ENCODE data around the gene MAML2.
"Not testable (repeated sequence)": the region's sequence is repeated elsewhere in the genome, so short reads cannot be mapped to it uniquely, and the experiment has no call there.

The MAML2 gene

DNA sequence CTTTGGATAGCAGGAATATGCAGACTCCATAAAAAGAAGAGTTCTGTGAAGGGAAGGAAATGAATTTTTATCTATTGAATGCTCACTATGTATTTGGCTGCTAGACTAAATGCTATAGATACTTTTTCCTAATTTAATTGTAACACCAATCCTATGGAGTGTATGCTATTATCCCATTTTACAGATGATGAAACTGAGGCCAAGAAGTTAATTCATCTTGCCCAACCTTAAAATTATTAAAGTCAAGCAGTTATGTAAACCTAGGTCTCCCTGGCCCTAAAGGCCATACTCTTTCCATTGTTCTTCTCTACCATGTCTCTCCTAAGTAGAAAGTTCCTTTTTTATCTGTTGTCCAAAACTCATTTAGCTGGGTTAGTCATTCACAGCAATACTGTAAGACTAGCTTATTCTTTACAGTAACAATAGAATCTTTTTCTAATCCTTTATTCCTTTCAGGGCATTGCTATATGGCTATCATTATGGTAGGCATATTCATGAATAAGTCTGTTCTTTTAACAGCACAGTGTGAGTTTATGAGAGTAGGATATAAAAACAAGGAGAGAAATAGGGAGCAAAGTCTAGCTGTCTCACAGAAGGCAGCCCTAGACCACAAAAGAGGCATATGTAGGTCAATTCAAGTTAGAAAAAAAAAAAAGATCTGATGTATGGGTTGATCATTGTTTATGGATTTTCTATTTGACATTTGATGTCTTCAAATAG, 50.5 kb downstream of the MAML2 start:
- DNase-seq (ENCODE audit: low read depth), result no peak

DNA sequence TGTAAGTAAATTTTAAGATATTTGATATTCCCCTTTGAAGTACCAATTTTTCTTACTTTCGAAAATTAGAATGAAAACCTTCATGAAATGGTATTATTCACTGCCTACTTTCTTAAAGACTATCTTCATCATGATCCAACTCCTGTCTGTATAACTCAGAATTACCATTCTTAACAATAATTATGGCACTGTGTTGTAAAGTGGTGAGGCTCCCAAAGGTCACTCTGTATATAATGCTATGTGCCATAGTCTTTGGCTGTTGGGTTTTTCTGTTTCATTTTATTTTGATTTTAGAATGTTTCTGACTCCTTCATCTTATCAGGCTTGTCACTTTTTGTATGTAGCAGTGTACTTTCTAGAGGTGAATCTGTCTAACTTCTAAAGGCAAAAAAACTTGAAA, 52.4 kb downstream of the MAML2 start:
- no peak for DNase-seq (ENCODE audit: low read depth)

DNA sequence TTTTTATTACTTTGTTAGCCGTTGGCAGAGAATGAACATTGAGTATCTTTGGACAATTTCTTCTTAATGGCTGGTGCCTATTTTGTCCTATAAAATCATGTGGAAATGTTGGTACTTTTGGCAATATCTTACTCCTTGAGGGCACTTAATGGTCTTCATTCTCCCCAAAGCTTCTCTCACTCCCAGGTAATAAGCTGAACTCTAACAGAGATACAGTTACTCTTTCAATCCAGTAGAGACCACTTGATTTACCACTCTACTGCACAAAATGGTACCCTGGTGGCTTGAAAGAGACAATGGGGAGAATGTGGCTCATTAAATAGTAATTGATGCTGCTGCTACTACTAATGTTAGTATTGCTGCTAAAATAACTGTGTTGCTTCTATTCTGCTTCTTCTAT, 53.0 kb downstream of the MAML2 start:
- DNase-seq (ENCODE audit: low read depth), result no peak

DNA sequence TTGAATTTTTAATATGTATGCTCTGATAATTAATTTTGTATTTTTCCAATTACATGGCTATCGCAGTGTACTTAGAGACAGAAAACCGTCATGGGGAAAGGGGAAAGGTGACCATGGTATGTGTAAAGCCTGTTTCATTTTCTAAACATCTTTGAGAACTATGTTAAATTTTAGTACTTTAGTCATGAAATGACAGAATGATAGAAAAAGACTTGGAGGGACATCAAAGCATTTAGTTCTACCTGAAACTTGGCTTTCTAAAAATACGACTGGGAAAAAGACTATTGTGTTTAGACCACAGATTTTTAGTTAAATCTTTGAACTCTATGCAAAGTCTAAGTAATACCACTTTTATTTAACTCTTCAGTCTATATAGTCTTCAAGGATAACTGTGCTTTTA, 54.1 kb downstream of the MAML2 start:
- DNase-seq (ENCODE audit: low read depth), result no peak

DNA sequence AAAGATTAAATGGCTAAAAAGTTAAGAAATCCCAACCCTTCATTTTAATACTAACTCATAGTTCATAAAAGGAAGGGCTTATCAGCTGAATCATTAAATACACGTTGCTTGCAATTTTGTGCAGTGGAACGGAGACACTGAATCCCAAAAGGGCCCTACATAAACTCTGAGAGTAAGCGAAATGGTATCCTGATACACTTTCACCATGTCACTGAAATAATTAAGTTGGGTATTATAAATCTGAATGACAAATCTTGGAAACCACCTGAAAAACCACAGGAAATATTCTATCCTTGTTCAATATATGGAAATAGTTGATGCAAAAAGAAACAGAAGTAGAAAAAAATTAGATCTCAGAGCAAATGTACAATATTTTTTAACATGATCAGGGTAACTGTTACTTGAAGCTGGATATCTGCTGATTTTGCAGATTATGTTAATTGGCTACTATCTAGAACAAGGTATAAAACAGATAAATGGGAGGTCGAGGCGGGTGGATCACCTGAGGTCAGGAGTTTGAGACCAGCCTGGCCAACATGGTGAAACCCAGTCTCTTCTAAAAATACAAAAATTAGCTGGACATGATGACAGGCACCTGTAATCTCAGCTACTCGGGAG, 55.1 kb downstream of the MAML2 start:
- no peak for DNase-seq (ENCODE audit: low read depth)

DNA sequence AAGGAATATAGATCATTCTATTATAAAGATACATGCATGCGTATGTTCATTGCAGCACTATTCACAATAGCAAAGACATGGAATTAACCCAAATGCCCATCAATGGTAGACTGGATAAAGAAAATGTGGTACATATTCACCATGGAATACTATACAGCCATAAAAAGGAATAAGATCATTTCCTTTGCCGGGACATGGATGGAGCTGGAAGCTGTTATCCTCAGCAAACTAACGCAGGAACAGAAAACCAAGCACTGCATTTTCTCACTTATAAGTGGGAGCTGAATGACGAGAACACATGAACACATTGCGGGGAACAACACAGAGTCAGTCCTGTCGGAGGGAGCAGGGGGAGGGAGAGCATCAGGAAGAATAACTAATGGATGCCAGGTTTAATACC, 57.0 kb downstream of the MAML2 start:
- DNase-seq (ENCODE audit: low read depth), result not testable (repeated sequence)

DNA sequence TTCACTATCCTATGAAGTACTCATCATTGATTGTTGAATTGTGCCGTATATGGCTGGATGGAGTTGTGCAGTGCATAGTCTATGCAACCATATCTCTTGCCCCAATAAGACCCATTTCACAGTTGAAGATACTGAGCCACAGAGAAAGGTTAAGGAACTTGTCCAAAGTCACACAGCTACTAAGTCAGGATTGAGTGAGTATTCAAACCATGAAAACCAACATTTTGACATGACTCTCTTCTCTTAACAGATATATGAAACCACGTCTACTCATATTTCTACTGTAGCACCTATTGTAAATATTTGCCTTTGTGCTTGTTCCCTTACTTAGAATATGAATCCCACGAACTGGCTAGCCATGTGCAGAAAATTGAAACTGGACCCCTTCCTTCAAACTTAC, 58.1 kb downstream of the MAML2 start:
- DNase-seq (ENCODE audit: low read depth), result no peak

DNA sequence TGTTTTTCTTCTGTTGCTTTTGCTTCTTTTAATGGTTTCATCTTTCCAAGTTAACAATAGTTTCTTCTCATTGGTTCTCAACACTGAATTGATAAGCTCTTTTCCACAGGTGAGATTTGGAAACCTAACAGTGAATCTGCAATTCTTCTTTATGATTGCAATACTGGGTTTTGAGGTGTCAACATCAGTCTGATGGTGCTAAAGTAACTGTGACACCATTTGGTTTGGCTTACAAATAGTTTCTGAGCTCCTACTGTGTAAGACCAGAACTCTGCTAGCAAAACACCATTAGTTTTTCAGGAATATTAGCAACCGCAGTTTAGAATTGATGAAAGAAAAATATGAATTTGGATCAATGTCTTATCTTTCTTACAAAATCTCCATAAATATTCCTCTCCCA, 58.6 kb downstream of the MAML2 start:
- no peak for DNase-seq (ENCODE audit: low read depth)

DNA sequence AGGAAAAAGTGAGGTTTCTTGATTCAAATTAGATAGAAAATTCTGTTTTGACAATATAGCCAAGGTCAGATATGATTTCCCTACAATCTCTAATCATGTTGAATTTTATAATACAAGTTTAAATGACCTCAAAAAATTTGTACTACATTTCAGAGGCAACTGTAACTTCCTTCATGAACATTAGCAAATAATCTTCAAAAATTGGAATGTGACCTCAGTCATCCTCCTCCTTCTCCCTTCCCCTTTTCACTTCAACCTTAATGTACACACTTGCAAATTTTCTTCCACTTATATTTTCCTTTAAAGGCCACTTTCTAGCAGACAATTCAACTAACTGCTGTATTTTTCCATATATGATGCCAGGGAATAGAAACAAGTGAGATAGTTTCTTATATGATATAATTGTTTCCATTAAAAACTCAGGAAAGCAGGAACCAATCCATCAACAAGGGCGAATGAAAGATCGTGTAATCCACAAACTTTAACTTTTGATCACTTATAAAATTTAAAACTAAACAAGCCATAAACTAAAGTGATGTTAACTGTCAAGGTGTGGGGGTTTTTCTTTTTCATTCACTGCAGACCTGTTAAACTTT, 60.3 kb downstream of the MAML2 start:
- no peak for DNase-seq (ENCODE audit: low read depth)

DNA sequence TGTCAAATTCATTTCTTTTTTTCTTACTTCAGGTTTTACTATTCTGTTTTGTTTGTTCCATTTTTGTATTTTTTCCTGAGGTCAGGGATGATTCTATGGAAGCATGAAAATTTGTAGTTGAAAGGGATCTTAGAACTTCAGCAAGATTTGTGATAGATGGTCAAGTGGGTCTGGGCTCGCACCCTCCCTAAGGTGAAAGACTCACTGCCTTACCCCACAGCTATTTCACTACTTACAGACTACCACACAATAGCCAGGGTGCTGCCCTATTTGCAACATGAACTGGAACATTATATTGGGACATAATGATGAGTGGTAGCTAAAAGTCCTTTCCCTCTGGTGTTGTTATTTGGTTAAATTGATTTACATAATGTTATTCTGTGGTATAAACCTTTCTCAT, 62.6 kb downstream of the MAML2 start:
- DNase-seq (ENCODE audit: low read depth), result no peak

DNA sequence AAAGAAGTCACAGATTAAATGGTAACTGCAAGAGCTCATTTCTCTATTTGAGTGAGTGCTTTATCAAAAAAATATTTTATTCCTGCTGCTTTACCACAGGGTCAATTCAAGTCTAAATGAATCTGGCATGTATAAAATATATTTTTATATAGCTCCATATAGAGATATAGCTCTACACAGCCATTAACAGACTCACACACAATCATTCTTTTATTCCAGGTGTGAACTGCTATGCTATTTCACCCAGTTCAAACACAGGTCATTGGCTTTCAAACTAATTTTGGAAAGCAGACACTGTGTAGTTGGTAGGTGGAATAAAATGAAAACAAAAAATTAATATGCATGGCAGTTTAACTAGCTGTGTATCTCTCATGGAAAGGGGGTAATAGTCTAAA, 63.1 kb downstream of the MAML2 start:
- DNase-seq (ENCODE audit: low read depth), result no peak

DNA sequence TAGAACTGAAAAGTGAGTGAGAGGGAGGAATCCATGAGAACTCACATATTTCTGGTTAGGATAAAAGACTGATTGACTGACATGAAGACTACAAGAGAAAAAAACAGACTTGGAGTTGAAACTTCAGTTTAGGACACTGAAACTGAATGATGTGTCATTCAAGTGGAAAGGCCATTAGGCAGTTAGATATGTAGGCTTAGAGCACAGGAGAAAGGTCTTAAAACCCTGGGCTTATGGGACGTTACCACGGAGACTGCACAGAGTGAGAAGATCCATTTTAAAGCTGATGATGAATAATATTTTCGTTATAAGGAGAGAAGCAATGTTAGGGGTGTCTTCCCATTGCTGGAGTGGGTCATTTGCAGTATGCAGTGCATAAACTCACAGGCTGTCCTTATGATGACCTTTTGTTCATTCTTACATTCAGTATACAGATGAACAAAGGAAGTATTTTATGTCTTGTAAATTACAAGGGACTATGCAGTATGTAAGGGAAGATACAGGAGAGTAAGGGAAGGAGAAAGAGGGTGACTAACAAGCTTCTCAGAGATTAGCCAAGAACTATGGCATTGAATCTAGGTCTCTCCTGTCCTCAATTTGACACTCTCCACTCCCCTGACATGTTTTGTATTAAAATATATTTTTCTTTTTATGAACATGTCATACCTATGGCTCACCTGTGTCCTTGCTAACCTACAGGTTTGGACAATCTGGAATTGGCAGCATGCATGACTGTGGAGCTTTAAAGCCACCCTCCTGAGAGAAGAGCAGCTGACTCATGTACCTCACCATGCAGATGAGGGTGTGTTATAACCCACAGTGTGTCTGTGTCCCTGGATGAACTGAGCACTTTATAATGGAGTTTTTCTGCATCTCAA, 63.7 kb downstream of the MAML2 start:
- no peak for DNase-seq (ENCODE audit: low read depth)

DNA sequence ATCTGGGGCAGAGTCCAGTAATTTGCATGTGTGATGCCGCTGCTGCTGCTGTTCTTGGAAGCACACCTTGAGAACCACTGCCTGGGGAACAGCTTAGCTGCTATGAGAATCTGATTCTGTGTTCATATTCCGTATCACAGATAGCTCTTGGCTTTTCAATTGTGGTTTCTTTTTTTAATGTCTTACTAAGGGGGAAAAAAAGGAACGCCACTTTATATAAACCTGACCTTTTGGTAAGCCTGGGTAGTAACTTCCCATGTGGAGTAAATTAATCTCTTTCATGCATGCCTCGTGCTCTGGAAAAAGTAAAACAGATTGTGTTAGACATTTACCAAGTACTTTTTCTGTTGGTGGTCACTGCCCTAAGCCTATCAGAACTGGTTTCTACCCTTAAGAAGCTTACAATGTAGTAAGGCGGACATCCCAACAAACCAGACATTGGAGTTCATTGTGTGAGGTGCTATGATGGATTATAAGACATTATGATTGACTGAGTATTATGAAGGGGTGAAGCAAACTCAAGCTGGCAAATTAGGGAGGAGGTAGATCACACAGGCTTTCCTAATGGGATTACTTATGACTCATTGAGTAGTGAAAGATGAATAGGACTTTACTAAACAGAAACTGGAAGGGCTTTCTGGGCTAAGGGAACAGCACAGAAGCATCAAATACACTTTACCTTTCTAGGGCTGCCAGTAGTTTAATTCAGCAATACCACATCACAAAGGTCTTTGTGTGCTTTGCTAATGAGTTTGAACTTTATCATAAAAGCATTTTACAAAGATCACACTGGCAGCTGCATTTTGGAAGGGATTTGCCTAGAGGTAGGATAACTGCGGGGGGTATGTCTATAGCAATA, 64.7 kb downstream of the MAML2 start:
- no peak for DNase-seq (ENCODE audit: low read depth)

DNA sequence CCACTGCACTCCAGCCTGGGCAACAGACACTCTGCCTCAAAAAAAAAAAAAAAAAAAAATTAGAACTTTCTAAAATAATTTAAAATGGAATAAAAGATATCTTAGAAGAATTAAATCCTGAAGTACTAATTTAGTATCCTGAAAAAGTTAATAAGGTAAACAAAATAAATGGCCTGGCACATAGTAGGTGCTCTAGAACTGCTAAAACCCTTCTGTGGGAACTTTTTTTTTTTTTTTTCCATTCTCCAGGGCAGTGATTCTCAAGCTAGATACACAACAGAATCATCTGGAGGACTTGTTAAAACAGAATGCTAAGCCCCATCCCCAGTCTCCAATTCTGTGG, 65.3 kb downstream of the MAML2 start:
- DNase-seq (ENCODE audit: low read depth), result no peak

DNA sequence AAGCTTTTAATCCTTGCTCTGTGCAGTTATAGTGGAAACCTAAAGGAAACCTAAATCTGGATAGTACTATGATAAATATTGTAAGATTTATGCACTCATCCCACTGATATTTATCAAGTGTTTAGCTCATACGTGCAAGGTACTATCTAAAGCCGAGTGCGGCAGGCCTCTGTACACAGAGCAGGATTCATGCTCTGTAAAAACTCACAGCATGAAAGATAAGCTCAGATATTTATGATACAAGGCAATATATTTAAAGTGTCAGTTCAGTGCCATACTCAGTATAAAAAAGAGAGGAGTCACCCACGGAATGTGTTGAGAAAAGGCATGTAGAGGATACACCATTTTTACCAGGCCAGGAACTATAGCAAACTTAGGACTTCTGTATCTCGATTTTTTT, 66.2 kb downstream of the MAML2 start:
- no peak for DNase-seq (ENCODE audit: low read depth)

DNA sequence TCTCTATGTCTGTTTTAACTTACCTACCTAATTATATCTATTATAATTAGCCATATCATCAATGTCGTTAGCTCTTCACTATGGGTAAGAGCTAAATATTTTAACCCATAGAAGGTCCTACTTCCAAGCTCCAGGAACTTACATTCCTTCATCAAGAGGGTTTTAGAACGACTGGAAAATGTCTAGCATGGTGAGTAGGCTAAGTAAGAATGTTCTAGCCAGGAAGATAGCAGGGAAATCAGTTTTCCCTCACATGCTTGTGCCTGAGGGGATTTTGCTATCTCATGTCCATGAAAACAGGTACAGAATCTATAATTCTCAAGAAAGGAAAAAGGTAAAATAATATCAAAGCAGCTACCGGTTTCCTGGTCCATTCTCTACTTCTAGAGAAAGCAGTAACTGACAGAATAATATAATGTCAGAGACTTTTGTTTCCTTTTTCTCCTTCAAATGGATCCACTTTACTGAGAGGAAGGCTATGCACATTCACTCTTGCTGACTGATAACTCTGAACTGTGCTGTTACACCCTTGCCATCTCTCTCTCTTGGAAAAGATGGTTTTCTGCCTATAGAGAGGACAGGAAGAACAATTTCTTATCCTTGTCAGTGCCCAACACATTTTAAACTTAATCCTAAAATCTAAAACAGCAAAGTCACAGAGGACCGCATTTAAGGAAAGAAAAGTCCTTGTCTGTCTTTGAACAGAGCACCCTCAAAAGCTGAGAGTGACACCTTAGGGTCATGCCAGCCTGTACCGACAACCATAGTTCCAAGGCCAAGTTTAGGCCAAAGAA, 67.0 kb downstream of the MAML2 start:
- DNase-seq (ENCODE audit: low read depth), result no peak

DNA sequence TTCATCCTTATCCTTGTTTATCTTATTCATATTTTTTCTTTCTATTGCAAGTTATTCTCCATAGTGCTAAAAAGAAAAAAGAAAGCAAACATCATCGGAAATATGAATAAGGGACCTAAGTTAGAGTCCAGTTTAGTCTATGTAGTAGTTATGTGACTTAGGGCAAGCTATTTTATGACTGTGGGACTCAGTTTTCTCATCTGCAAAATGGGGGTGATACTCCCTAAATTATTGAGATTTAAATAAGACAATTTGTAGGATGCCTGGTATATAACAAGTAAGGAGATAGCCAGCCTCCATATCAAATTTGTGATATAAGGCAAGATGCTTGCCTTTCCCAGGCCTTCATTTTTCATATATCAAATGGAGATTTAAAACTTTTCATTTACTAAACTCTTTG, 69.5 kb downstream of the MAML2 start:
- DNase-seq (ENCODE audit: low read depth), result no peak

DNA sequence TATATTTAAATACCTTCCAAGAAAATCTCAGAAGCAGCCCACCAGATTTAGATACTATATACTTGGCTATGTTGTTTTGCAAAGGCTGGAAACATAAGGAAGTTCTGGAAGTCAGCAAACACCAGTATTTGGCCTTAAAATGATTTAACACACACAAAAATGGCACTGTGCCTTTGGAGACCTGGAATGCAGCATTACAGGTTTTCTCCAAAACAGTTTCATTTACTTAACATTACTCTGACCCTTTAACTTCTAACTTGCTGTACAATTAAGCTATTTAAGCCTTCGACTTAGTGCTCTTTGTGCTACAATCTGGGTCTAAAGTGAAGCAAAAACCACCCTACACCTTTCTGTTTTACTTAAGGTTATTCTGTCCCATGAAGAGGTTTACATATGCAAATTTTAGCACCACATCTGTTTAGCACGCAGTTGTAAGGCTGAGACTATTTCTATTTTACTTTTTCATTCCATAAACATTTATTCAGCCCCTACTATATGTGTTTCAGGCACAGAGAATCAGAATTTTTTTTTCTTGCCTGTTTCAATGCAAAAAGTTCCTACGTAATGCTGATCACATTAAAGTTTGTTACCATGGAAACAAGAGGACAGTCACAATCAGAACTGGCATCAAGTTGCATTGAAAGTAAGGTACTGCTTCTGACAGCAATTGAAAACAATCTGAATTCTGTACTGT, 70.3 kb downstream of the MAML2 start:
- DNase-seq (ENCODE audit: low read depth), result no peak

DNA sequence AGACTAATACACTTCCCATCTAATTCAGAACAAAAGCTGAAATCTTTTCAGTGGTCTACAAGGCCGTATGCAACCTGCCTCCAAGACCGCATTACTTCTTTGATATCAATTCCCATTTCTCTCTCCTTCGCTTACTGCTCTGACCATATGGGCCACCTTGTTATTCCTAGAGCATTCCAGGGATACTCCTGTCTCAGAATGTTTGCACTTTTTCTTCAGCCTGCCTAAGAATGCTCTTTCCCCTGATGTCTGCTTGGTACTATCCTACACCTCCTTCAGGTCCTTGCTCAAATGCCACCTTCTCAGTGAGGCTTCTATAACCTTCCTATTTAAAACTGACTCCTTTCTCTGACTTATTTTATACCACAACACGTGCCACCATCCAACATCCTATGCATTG, 71.2 kb downstream of the MAML2 start:
- no peak for DNase-seq (ENCODE audit: low read depth)

DNA sequence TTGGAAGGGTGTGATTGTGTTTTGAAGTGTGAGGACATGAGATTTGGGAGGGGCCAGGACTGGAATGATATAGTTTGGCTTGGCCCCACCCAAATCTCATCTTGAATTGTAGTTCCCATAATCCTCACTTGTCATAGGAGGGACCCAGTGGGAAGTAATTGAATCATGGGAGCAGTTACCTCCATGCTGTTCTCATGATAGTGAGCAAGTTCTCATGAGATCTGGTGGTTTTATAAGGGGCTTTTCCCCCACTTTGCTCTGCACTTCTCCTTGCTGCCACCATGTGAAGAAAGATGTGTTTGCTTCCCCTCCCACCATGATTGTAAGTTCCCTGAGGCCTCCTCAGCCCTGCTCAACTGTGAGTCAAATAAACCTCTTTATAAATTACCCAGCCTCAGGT, 71.6 kb downstream of the MAML2 start:
- not testable (repeated sequence) for DNase-seq (ENCODE audit: low read depth)
